Uterus (tissue), 4 donors: ENCODE results near the gene MYH7. TPM values are rescaled to one million over a fixed set of nuclear protein-coding genes. Genes with fewer than 3 reads are reported as not detected.

Source experiments
- DNase-seq, 2 donors: peaks; one replicate each; pipeline ENCODE4 v3.0.0-alpha.2; 2019 to 2020
- H3K27ac ChIP-seq, 2 donors: fragments of 200-600 bp; sonication (generic); 1 replicate in 1 of 2; 2 replicates in 1 of 2; pipeline ENCODE4 v1.5.1; 2016 to 2018
- H3K27me3 ChIP-seq, 2 donors: fragments of 200-600 bp; sonication (generic); one replicate each; pipeline ENCODE4 v1.5.1; 2018 to 2019; ENCODE audit warnings: control low read depth in 1 of 2
- H3K36me3 ChIP-seq, 2 donors: fragments of 200-600 bp; sonication (generic); one replicate each; pipeline ENCODE4 v1.5.1; 2019; ENCODE audit warnings: control low read depth in 1 of 2
- H3K4me1 ChIP-seq, 2 donors: fragments of 200-600 bp; sonication (generic); one replicate each; pipeline ENCODE4 v1.5.1; 2018 to 2019; ENCODE audit warnings: control low read depth in 1 of 2
- H3K4me3 ChIP-seq, 2 donors: fragments of 200-600 bp; sonication (generic); 1 replicate in 1 of 2; 2 replicates in 1 of 2; pipeline ENCODE4 v1.5.1; 2018 to 2019; ENCODE audit warnings: mild to moderate bottlenecking in 1 of 2
- H3K9me3 ChIP-seq, 2 donors: fragments of 200-600 bp; sonication (generic); one replicate each; pipeline ENCODE4 v1.5.1; 2019; ENCODE audit warnings: control low read depth in 1 of 2
- CTCF ChIP-seq, 4 experiments: fragments of 200-600 bp in 2 of 4; fragments of 450-650 bp in 2 of 4; sonication (generic) in 2 of 4; IDR thresholded peaks; one replicate each; pipeline ENCODE4 v1.5.1; 2016 to 2019; ENCODE audit warnings: antibody characterized with exemption in 4 of 4, mild to moderate bottlenecking in 2 of 4, moderate library complexity in 1 of 4
- POLR2A ChIP-seq, 2 donors: fragments of 450-650 bp; IDR thresholded peaks; one replicate each; pipeline ENCODE4 v1.6.1; 2016; ENCODE audit warnings: antibody characterized with exemption in 2 of 2, mild to moderate bottlenecking in 1 of 2, moderate library complexity in 1 of 2
- intact Hi-C: fragments of 100-400 bp; cut with DNase I; formaldehyde crosslinking; loops from one replicate; pipeline ENCODE4 v1.15.1; 2023; ENCODE audit warnings: low total_unique reads
- total RNA-seq, 4 donors: library from RNA; depleted of rRNA in 3 of 4; stranded (reverse); fragments of >200 nt in 3 of 4; gene quantifications; one replicate each; pipeline versions ENCODE4 v1.1.0 to v1.2.4, GENCODE V29; 2014 to 2023
- donor health status: DM: yes; HTN: yes; CAD: no.

Gene MYH7
- total RNA-seq, 4 donors from 2014 or later, result 1.6 TPM; not detected in 3

GRCh38 chr14:23409475-23409874 lies 26.0 kb downstream of the MYH7 start:
- Histone ChIP-seq H3K4me1 (no peaks in the 10 kb centered on the region), H3K36me3 (no peaks in the 10 kb centered on the region), H3K4me3 (no peak overlapping the region), H3K27me3 (no peaks in the 10 kb centered on the region), H3K27ac (no peak overlapping the region), H3K9me3 (no peaks in the 10 kb centered on the region)
- no peak for DNase-seq
- TF ChIP-seq CTCF (IDR thresholded peaks at IDR 0.05) (no peak), POLR2A (IDR thresholded peaks at IDR 0.05) (no peak)
- intact Hi-C loops, result no loop called here

- TF ChIP-seq CTCF (IDR thresholded peaks at IDR 0.05) (no peak), POLR2A (IDR thresholded peaks at IDR 0.05) (no peak)
- no peak overlapping the region for H3K27ac ChIP-seq
- no peaks in the 10 kb centered on the region for H3K36me3 ChIP-seq
Measured at GRCh38 chr14:23408307-23408630, 27.2 kb downstream of the MYH7 start.

GRCh38 chr14:23407516-23408306 lies 27.7 kb downstream of the MYH7 start, which contains the start of gene MYH6:
TSS of gene MYH6 (minus strand) at chr14:23408273. CDS start at chr14:23407223, 1,050 bp downstream.
- Histone ChIP-seq H3K4me3 (no peak within 1 kb of the TSS), H3K9me3 (no peaks in the 10 kb centered on the region), H3K36me3 (no peaks in the 10 kb centered on the region), H3K4me1 (no peaks in the 10 kb centered on the region), H3K27me3 (no peaks in the 10 kb centered on the region), H3K27ac (no peak within 1 kb of the TSS)
- intact Hi-C loops, result no loop called here
- TF ChIP-seq POLR2A (IDR thresholded peaks at IDR 0.05), result no peak
- TF ChIP-seq CTCF (IDR thresholded peaks at IDR 0.05), result no peak
- no peak for DNase-seq

More at GRCh38 chr14:23408307-23408630, 27.2 kb downstream of the MYH7 start:
- H3K9me3 ChIP-seq, result no peaks in the 10 kb centered on the region
- H3K27me3 ChIP-seq, result no peaks in the 10 kb centered on the region
- intact Hi-C loops, result no loop called here
- H3K4me1 ChIP-seq, result no peaks in the 10 kb centered on the region
- DNase-seq, result no peak
- no peak overlapping the region for H3K4me3 ChIP-seq

- intact Hi-C loops, result no loop called here
Measured at GRCh38 chr14:23406725-23407355, 28.6 kb downstream of the MYH7 start.

More at GRCh38 chr14:23406725-23407355, 28.6 kb downstream of the MYH7 start:
- Histone ChIP-seq H3K4me3 (no peak overlapping the region), H3K27ac (no peak overlapping the region), H3K9me3 (no peaks in the 10 kb centered on the region), H3K4me1 (no peaks in the 10 kb centered on the region), H3K27me3 (no peaks in the 10 kb centered on the region), H3K36me3 (no peaks in the 10 kb centered on the region)
- TF ChIP-seq CTCF (IDR thresholded peaks at IDR 0.05) (no peak), POLR2A (IDR thresholded peaks at IDR 0.05) (no peak)
- DNase-seq, result no peak
